Heart left ventricle (tissue), 13 donors: ENCODE measurements around the gene ZNF575.

Experiments
- POLR2A ChIP-seq, 2 donors: fragments of 450-650 bp; IDR thresholded peaks; one replicate each; pipeline ENCODE4 v1.6.1; 2017; ENCODE audit warnings: antibody characterized with exemption in 2 of 2, mild to moderate bottlenecking in 2 of 2, moderate library complexity in 2 of 2
- TF ChIP-seq, protein P1 (sequence below), 12 donors: fragments of 200-600 bp; sonication (generic) in 4 of 12; IDR thresholded peaks; one replicate each; pipeline versions ENCODE4 v1.5.0 to v1.8.0; 2018 to 2022; ENCODE audit warnings: antibody characterized with exemption in 12 of 12, mild to moderate bottlenecking in 5 of 12
- donor health status: ischemic (EF 13 %, LVEDD 7.1; RV severe dilation, severe dysfunction).
- donor health status: DM: no; HTN: yes; CAD: no.
- donor health status: DM: no; HTN: no; CAD: no.
- donor health status: ischemic (EF 25% LVEDD 6.9; RV normal size, moderate dysfunction).
- donor health status: ischemic (EF 25% LVEDD 5.7; RV mildly dilated, moderate dysfunction).
- donor health status: ischemic (EF 35%, LVEDD 5.7; RV mildly dilated, moderate dysfunction).
- donor health status: nonischemic (EF 11% LVEDD 7.7; RV severe dilation, severe dysfunction).
- donor health status: DM: yes; HTN: yes; CAD: no.
- donor health status: PGD.
- donor health status: ischemic (EF 29% LVEDD 5.4; RV normal size, mild dysfunction).
- donor health status: nonischemic (EF 23%, LVEDD 6.1; RV moderate dilation, normal function).

DNA sequence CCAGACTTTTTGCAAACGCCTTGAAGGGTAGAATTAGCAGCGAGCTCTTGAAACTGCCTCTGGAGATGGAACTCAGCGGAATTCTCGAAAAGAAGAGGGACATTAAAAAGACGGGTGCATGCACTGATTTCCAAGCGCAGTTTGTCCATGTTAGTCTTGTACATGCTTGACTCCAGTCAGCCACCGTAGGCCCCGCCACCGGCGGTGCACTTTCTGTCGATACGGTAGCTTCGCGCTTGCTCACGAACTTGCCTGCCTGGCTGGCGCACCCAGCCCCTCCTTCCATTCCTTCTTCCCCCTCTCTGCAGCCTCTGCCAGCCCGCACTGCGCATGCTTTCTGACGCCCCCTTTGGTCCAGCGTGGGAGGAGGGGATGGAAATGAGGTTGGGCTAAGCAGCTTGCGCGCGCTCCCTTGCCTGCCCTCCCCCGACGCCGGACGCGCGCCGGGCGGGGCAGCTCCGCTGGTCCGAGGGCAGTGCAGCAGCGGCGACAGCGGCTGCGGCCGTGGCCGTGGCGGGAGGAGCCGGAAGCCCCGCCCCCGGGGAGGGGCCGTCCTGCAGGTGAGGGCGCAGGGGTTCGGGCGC is at the start of gene ZNF575:
- TF ChIP-seq, protein P1, sequence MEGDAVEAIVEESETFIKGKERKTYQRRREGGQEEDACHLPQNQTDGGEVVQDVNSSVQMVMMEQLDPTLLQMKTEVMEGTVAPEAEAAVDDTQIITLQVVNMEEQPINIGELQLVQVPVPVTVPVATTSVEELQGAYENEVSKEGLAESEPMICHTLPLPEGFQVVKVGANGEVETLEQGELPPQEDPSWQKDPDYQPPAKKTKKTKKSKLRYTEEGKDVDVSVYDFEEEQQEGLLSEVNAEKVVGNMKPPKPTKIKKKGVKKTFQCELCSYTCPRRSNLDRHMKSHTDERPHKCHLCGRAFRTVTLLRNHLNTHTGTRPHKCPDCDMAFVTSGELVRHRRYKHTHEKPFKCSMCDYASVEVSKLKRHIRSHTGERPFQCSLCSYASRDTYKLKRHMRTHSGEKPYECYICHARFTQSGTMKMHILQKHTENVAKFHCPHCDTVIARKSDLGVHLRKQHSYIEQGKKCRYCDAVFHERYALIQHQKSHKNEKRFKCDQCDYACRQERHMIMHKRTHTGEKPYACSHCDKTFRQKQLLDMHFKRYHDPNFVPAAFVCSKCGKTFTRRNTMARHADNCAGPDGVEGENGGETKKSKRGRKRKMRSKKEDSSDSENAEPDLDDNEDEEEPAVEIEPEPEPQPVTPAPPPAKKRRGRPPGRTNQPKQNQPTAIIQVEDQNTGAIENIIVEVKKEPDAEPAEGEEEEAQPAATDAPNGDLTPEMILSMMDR (IDR thresholded peaks at IDR 0.05) = peak in 1 of 12 donors; percentile 12
- no peak for TF ChIP-seq POLR2A (IDR thresholded peaks at IDR 0.05)
